Measurements from ENCODE around the gene COL15A1.

The COL15A1 gene

GRCh38 chr9:98990181-98990870, 46.6 kb downstream of the COL15A1 start:
- Histone ChIP-seq H3K9me3 (ENCODE audit: control insufficient read depth, insufficient read depth, low read length) (no peaks in the 10 kb centered on the region), H3K9ac (ENCODE audit: low read depth, low read length) (no peak overlapping the region), H3K36me3 (ENCODE audit: control insufficient read depth, insufficient read depth, low read length) (no peaks in the 10 kb centered on the region), H3K27me3 (ENCODE audit: control insufficient read depth, insufficient read depth, low read length) (no peaks in the 10 kb centered on the region), H3K4me3 (ENCODE audit: low read depth, low read length) (no peak overlapping the region), H3K4me1 (ENCODE audit: control insufficient read depth, insufficient read depth, low read length) (no peaks in the 10 kb centered on the region)

GRCh38 chr9:98992107-98992884, 48.6 kb downstream of the COL15A1 start:
- Histone ChIP-seq H3K4me1 (ENCODE audit: control insufficient read depth, insufficient read depth, low read length) (no peaks in the 10 kb centered on the region), H3K4me3 (ENCODE audit: low read depth, low read length) (no peak overlapping the region), H3K9me3 (ENCODE audit: control insufficient read depth, insufficient read depth, low read length) (no peaks in the 10 kb centered on the region), H3K9ac (ENCODE audit: low read depth, low read length) (no peak overlapping the region), H3K27me3 (ENCODE audit: control insufficient read depth, insufficient read depth, low read length) (no peaks in the 10 kb centered on the region), H3K36me3 (ENCODE audit: control insufficient read depth, insufficient read depth, low read length) (no peaks in the 10 kb centered on the region)

GRCh38 chr9:98992885-98993569, 49.3 kb downstream of the COL15A1 start:
- no peaks in the 10 kb centered on the region for H3K36me3 ChIP-seq (ENCODE audit: control insufficient read depth, insufficient read depth, low read length)
- no peaks in the 10 kb centered on the region for H3K27me3 ChIP-seq (ENCODE audit: control insufficient read depth, insufficient read depth, low read length)
- H3K4me3 ChIP-seq (ENCODE audit: low read depth, low read length) = no peak overlapping the region
- no peaks in the 10 kb centered on the region for H3K4me1 ChIP-seq (ENCODE audit: control insufficient read depth, insufficient read depth, low read length)
- H3K9ac ChIP-seq (ENCODE audit: low read depth, low read length) = no peak overlapping the region
- H3K9me3 ChIP-seq (ENCODE audit: control insufficient read depth, insufficient read depth, low read length) = no peaks in the 10 kb centered on the region

DNA sequence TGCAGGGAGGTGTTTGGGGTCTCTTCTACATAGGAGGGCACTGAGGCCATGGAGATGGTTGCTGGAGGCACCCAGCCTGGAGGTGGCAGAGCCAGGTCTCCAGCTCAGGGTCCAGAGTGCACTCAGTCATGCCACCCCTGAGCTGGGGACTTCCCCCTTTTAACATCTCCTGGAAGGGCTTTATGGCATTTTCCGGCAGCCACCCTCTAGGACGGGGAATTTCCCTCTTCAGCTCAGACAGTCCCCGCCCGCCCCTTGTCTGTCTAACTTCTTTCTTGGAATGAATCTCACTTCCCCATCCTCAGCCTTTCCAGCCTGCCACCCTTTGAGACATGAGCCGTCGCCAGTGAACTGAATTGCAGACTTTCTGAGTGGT, 49.9 kb downstream of the COL15A1 start:
- no peaks in the 10 kb centered on the region for H3K9me3 ChIP-seq (ENCODE audit: control insufficient read depth, insufficient read depth, low read length)
- no peaks in the 10 kb centered on the region for H3K36me3 ChIP-seq (ENCODE audit: control insufficient read depth, insufficient read depth, low read length)
- no peaks in the 10 kb centered on the region for H3K27me3 ChIP-seq (ENCODE audit: control insufficient read depth, insufficient read depth, low read length)
- H3K9ac ChIP-seq (ENCODE audit: low read depth, low read length) = no peak overlapping the region
- peaks cover under 1% of the 10 kb centered on the region for H3K4me1 ChIP-seq (ENCODE audit: control insufficient read depth, insufficient read depth, low read length)
- no peak overlapping the region for H3K4me3 ChIP-seq (ENCODE audit: low read depth, low read length)

GRCh38 chr9:98994172-98995058, 50.7 kb downstream of the COL15A1 start:
- H3K27me3 ChIP-seq (ENCODE audit: control insufficient read depth, insufficient read depth, low read length) = no peaks in the 10 kb centered on the region
- H3K9me3 ChIP-seq (ENCODE audit: control insufficient read depth, insufficient read depth, low read length) = no peaks in the 10 kb centered on the region
- no peaks in the 10 kb centered on the region for H3K36me3 ChIP-seq (ENCODE audit: control insufficient read depth, insufficient read depth, low read length)
- H3K4me3 ChIP-seq (ENCODE audit: low read depth, low read length) = no peak overlapping the region
- no peak overlapping the region for H3K9ac ChIP-seq (ENCODE audit: low read depth, low read length)
- peaks cover 2% of the 10 kb centered on the region for H3K4me1 ChIP-seq (ENCODE audit: control insufficient read depth, insufficient read depth, low read length)

GRCh38 chr9:98995059-98995671, 51.5 kb downstream of the COL15A1 start:
- H3K9me3 ChIP-seq (ENCODE audit: control insufficient read depth, insufficient read depth, low read length) = no peaks in the 10 kb centered on the region
- H3K4me3 ChIP-seq (ENCODE audit: low read depth, low read length) = no peak overlapping the region
- no peaks in the 10 kb centered on the region for H3K27me3 ChIP-seq (ENCODE audit: control insufficient read depth, insufficient read depth, low read length)
- H3K4me1 ChIP-seq (ENCODE audit: control insufficient read depth, insufficient read depth, low read length) = peaks cover 2% of the 10 kb centered on the region
- no peak overlapping the region for H3K9ac ChIP-seq (ENCODE audit: low read depth, low read length)
- no peaks in the 10 kb centered on the region for H3K36me3 ChIP-seq (ENCODE audit: control insufficient read depth, insufficient read depth, low read length)

GRCh38 chr9:98995971-98996504, 52.3 kb downstream of the COL15A1 start:
- H3K27me3 ChIP-seq (ENCODE audit: control insufficient read depth, insufficient read depth, low read length) = no peaks in the 10 kb centered on the region
- peaks cover 2% of the 10 kb centered on the region for H3K4me1 ChIP-seq (ENCODE audit: control insufficient read depth, insufficient read depth, low read length)
- H3K9ac ChIP-seq (ENCODE audit: low read depth, low read length) = no peak overlapping the region
- H3K4me3 ChIP-seq (ENCODE audit: low read depth, low read length) = no peak overlapping the region
- H3K36me3 ChIP-seq (ENCODE audit: control insufficient read depth, insufficient read depth, low read length) = no peaks in the 10 kb centered on the region
- no peaks in the 10 kb centered on the region for H3K9me3 ChIP-seq (ENCODE audit: control insufficient read depth, insufficient read depth, low read length)

DNA sequence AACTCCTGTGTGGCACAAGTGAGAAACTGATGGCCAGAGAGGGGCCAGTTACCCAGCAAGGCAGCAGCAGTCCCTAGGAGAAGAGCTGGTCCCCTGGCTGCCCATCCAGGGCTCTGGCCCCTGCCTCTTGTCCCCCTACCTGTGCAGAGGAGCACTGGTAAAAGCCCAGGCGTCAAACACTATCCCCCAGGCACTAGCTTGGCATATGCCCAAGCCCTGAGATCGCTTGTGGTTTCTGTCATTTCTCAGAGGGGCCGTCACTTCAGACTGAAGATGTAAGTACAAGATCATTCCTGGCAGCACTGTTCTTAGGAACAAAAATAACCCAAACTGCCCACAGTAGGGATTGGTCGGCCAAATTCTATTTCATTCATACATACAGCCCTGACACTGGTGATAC, 53.9 kb downstream of the COL15A1 start:
- Histone ChIP-seq H3K27me3 (ENCODE audit: control insufficient read depth, insufficient read depth, low read length) (no peaks in the 10 kb centered on the region), H3K36me3 (ENCODE audit: control insufficient read depth, insufficient read depth, low read length) (no peaks in the 10 kb centered on the region), H3K9me3 (ENCODE audit: control insufficient read depth, insufficient read depth, low read length) (no peaks in the 10 kb centered on the region), H3K4me1 (ENCODE audit: control insufficient read depth, insufficient read depth, low read length) (peaks cover 2% of the 10 kb centered on the region), H3K4me3 (ENCODE audit: low read depth, low read length) (no peak overlapping the region), H3K9ac (ENCODE audit: low read depth, low read length) (no peak overlapping the region)

GRCh38 chr9:98998441-98999151, 54.9 kb downstream of the COL15A1 start:
- no peaks in the 10 kb centered on the region for H3K36me3 ChIP-seq (ENCODE audit: control insufficient read depth, insufficient read depth, low read length)
- H3K4me3 ChIP-seq (ENCODE audit: low read depth, low read length) = peak overlapping the region; percentile 3
- H3K9me3 ChIP-seq (ENCODE audit: control insufficient read depth, insufficient read depth, low read length) = no peaks in the 10 kb centered on the region
- peaks cover 2% of the 10 kb centered on the region for H3K4me1 ChIP-seq (ENCODE audit: control insufficient read depth, insufficient read depth, low read length)
- H3K27me3 ChIP-seq (ENCODE audit: control insufficient read depth, insufficient read depth, low read length) = no peaks in the 10 kb centered on the region
- no peak overlapping the region for H3K9ac ChIP-seq (ENCODE audit: low read depth, low read length)

- Histone ChIP-seq H3K27me3 (ENCODE audit: control insufficient read depth, insufficient read depth, low read length) (no peaks in the 10 kb centered on the region), H3K4me3 (ENCODE audit: low read depth, low read length) (no peak overlapping the region), H3K9ac (ENCODE audit: low read depth, low read length) (no peak overlapping the region), H3K4me1 (ENCODE audit: control insufficient read depth, insufficient read depth, low read length) (peaks cover 2% of the 10 kb centered on the region), H3K9me3 (ENCODE audit: control insufficient read depth, insufficient read depth, low read length) (no peaks in the 10 kb centered on the region), H3K36me3 (ENCODE audit: control insufficient read depth, insufficient read depth, low read length) (no peaks in the 10 kb centered on the region)
Measured at GRCh38 chr9:98999152-98999525, 55.4 kb downstream of the COL15A1 start.
